Forelimb muscle (tissue), 1 donor: Measurements from ENCODE around the gene NCAPG2. TPM values are rescaled to one million over a fixed set of nuclear protein-coding genes. Genes with fewer than 3 reads are reported as not detected.

Source experiments
- DNase-seq: peaks from one replicate; pipeline ENCODE4 v3.0.0-alpha.2; 2013; ENCODE audit warnings: low read depth
- polyA plus RNA-seq: library from polyadenylated mRNA; unstranded; fragments of 120-200 nt; gene quantifications from one replicate; pipeline ENCODE4 v1.2.1, GENCODE V29; 2013; ENCODE audit not compliant: insufficient read length

The NCAPG2 gene
- polyA plus RNA-seq, 1 donor: 11.3 TPM

GRCh38 chr7:158733775-158734494, 29.3 kb upstream of the NCAPG2 start:
- DNase-seq: no peak

- no peak for DNase-seq
Measured at GRCh38 chr7:158733220-158733519, 28.6 kb upstream of the NCAPG2 start.

GRCh38 chr7:158732494-158733219, 28.1 kb upstream of the NCAPG2 start:
- DNase-seq: no peak

- DNase-seq: no peak
Measured at GRCh38 chr7:158731761-158732160, 27.2 kb upstream of the NCAPG2 start.

GRCh38 chr7:158730383-158731346, 26.1 kb upstream of the NCAPG2 start:
- DNase-seq: no peak

- DNase-seq: no peak
Measured at GRCh38 chr7:158729646-158730382, 25.2 kb upstream of the NCAPG2 start.

GRCh38 chr7:158728911-158729645, 24.5 kb upstream of the NCAPG2 start:
- no peak for DNase-seq

- no peak for DNase-seq
Measured at GRCh38 chr7:158727690-158728089, 23.1 kb upstream of the NCAPG2 start.

GRCh38 chr7:158726277-158726807, 21.7 kb upstream of the NCAPG2 start:
- no peak for DNase-seq

- no peak for DNase-seq
Measured at GRCh38 chr7:158725506-158725800, 20.8 kb upstream of the NCAPG2 start.

GRCh38 chr7:158724658-158725505, 20.3 kb upstream of the NCAPG2 start:
- no peak for DNase-seq

GRCh38 chr7:158723714-158724385, 19.2 kb upstream of the NCAPG2 start:
- no peak for DNase-seq

GRCh38 chr7:158723266-158723665, 18.7 kb upstream of the NCAPG2 start:
- DNase-seq: no peak

- DNase-seq: no peak
Measured at GRCh38 chr7:158722574-158723237, 18.1 kb upstream of the NCAPG2 start.

- no peak for DNase-seq
Measured at GRCh38 chr7:158720112-158720511, 15.5 kb upstream of the NCAPG2 start.

- DNase-seq: no peak
Measured at GRCh38 chr7:158716802-158717201, 12.2 kb upstream of the NCAPG2 start.

- no peak for DNase-seq
Measured at GRCh38 chr7:158710651-158711102, 6.1 kb upstream of the NCAPG2 start.

GRCh38 chr7:158707610-158708009, 3.0 kb upstream of the NCAPG2 start:
- DNase-seq: no peak
